GM12872 (cell line): ENCODE data around the gene PNPLA5.

Source experiments
- TF ChIP-seq, protein P1 (sequence below): IDR thresholded peaks from 3 replicates; pipeline ENCODE4 v1.5.1; 2011; ENCODE audit warnings: low read depth, mild to moderate bottlenecking, low read length, moderate library complexity; ENCODE audit not compliant: insufficient read depth

PNPLA5 gene

GRCh38 chr22:43897751-43898261 lies 6.0 kb upstream of the PNPLA5 start:
- TF ChIP-seq, protein P1, sequence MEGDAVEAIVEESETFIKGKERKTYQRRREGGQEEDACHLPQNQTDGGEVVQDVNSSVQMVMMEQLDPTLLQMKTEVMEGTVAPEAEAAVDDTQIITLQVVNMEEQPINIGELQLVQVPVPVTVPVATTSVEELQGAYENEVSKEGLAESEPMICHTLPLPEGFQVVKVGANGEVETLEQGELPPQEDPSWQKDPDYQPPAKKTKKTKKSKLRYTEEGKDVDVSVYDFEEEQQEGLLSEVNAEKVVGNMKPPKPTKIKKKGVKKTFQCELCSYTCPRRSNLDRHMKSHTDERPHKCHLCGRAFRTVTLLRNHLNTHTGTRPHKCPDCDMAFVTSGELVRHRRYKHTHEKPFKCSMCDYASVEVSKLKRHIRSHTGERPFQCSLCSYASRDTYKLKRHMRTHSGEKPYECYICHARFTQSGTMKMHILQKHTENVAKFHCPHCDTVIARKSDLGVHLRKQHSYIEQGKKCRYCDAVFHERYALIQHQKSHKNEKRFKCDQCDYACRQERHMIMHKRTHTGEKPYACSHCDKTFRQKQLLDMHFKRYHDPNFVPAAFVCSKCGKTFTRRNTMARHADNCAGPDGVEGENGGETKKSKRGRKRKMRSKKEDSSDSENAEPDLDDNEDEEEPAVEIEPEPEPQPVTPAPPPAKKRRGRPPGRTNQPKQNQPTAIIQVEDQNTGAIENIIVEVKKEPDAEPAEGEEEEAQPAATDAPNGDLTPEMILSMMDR: no peak

DNA sequence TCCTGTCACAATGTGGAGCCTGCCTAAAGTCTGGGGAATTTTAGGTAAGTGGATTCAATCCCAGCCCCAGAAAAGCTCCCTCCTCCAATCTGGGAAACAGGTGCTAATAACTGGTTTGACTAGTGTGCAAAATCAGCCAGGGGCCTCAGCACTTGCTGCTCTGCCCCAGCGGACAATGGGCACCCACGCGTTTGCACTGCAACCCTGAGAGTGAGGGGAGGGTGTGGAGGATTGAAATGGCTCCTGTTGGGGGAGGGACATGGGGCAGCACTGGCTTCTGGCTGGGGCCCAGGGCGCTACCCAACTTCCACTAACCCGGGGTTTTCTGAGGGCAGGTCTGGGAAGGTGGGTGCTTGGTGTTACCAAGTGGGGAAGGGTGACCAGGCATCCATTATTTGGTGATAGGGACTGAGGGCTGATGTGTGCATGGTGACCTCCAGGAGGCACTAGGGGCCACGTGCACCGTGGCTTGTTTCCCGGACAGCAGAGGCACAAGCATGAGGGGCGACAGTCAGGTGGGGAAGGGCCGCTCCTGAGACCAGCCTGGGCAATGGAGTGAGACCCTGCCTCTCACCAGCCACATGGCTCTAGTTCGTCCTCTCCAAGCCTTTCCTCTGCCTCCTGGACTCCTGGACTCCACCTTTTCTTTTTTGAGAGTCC lies 4.3 kb upstream of the PNPLA5 start:
- TF ChIP-seq, protein P1: no peak

DNA sequence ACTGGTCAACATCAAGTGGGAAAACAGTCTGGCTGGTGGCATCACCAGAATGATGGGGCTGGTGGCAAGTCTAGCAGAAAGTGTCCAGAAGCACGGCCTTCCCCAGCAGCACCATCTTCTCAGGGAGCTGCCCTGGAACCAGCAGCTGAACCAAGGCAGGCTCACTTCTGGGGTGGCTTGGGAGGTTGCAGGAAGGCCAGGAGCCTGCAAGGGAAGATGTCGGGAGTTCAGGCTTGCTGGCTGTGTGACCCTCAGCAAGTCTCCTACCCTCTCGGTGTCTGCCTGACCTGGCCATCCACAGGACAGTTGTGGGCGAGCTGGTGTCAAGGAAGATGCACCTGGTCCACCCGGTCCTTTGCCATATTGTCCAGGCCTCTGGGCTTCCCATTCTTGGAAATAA lies 2.3 kb upstream of the PNPLA5 start:
- TF ChIP-seq, protein P1: no peak

DNA sequence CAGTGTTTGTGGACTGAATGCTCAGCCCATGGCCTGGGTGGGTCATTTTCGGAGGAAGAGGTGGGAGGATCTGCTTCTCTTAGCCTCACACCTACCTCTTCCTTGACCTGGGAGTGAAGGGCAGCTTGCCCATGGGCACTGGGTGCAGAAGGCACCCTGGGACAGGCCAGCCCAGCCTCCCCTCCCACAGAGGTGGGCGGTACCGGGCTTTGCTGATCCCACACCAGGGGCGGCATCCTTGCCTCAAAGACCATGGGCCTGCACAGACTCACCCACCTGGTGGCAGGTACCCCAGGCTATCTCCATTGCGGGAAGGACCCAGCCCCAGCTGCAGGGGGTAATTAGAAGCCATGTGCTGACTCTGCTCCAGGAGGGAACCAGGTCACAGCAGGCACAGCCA lies 1.5 kb upstream of the PNPLA5 start:
- TF ChIP-seq, protein P1: no peak

- TF ChIP-seq, protein P1: no peak
These were observed 526 bp upstream of the PNPLA5 start for GRCh38 chr22:43892183-43892894.

DNA sequence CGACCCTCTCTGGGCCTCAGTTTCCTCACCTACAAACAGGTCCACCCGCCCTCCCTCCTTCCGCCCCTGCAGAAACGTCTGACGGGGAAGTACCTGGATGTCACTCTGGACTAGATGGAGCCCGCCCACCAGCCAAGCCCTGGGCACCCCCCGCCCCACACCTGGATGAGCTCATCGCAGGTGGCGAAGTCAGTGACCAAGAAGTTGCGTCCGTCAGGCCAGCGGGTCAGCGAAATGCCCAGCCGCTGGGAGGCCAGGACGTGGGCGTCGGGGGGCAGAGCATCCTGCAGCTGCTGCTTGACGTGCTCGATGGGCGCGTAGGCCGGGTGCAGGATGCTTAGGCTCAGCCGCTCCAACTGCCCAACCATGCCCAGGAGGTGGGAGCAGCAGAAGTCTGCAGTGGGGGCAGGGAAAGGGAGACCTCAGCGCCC lies 897 bp downstream of the PNPLA5 start:
- TF ChIP-seq, protein P1: no peak

DNA sequence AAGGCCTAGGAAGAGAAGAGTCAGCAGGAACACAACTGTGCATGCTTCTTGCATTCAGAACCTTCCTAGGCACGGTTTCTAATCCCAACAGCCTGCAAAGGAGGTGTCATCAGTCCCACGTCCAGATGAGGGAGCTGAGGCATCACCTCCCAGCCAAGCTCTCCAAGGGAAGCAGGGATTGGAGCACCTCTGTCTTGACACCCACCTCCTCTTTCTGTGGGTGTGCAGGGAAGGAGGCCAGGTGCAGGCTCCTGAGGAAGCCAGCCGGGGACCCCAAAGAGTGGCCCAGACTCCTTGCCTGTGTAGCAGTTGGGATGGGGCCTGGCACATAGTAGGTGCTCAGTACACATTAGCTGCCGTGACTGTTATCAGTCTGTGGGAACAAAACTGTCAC lies 2.0 kb downstream of the PNPLA5 start:
- TF ChIP-seq, protein P1: no peak
